KMS-11 (cell line): ENCODE data around the gene HEXD.
"Not testable (repeated sequence)": the region's sequence is repeated elsewhere in the genome, so short reads cannot be mapped to it uniquely, and the experiment has no call there.

ENCODE experiments used
- H2AFZ ChIP-seq: fragments of 200-600 bp; sonication (generic); 2 replicates; pipeline ENCODE4 v1.6.1; 2016; ENCODE audit warnings: antibody characterized with exemption, mixed run types, low read depth
- H3K27ac ChIP-seq: fragments of 200-600 bp; sonication (generic); 2 replicates; pipeline ENCODE4 v1.6.1; 2016; ENCODE audit warnings: mild to moderate bottlenecking, mixed run types
- H3K27me3 ChIP-seq: fragments of 200-600 bp; sonication (generic); 2 replicates; pipeline ENCODE4 v1.6.1; 2017; ENCODE audit warnings: mild to moderate bottlenecking, low read depth, mixed run types, moderate library complexity; ENCODE audit not compliant: insufficient read depth
- H3K36me3 ChIP-seq: fragments of 200-600 bp; sonication (generic); 2 replicates; pipeline ENCODE4 v1.6.1; 2017; ENCODE audit warnings: mild to moderate bottlenecking, mixed run types; ENCODE audit not compliant: insufficient read depth
- H3K4me1 ChIP-seq: fragments of 200-600 bp; sonication (generic); 2 replicates; pipeline ENCODE4 v1.6.1; 2016; ENCODE audit warnings: mild to moderate bottlenecking, low read depth, mixed run types; ENCODE audit not compliant: poor library complexity, severe bottlenecking
- H3K4me2 ChIP-seq: fragments of 200-600 bp; sonication (generic); 2 replicates; pipeline ENCODE4 v1.7.0; 2016; ENCODE audit warnings: mild to moderate bottlenecking, mixed run types
- H3K4me3 ChIP-seq: fragments of 200-600 bp; sonication (generic); IDR thresholded peaks from 2 replicates; pipeline ENCODE4 v1.6.1; 2017; ENCODE audit warnings: low read depth, low read length, mixed read lengths; ENCODE audit not compliant: insufficient read depth
- H3K79me2 ChIP-seq: fragments of 200-600 bp; sonication (generic); 2 replicates; pipeline ENCODE4 v1.6.1; 2016; ENCODE audit warnings: low read depth, mixed run types; ENCODE audit not compliant: insufficient read depth
- H3K9ac ChIP-seq: fragments of 200-600 bp; sonication (generic); 2 replicates; pipeline ENCODE4 v1.6.1; 2016; ENCODE audit warnings: mild to moderate bottlenecking, mixed run types
- H4K20me1 ChIP-seq: fragments of 200-600 bp; sonication (generic); 2 replicates; pipeline ENCODE4 v1.6.1; 2016; ENCODE audit warnings: mild to moderate bottlenecking, mixed run types; ENCODE audit not compliant: insufficient read depth
- CTCF ChIP-seq: fragments of 200-600 bp; sonication (generic); conservative IDR thresholded peaks from 2 replicates; pipeline ENCODE4 v1.6.1; 2017; ENCODE audit warnings: low read depth, mild to moderate bottlenecking, antibody characterized with exemption, low read length, moderate library complexity, mixed read lengths

HEXD gene

GRCh38 chr17:82377924-82378740 is 40.0 kb upstream of the HEXD start:
- no peak overlapping the region for H3K4me2 ChIP-seq
- H3K27me3 ChIP-seq: no peaks in the 10 kb centered on the region

GRCh38 chr17:82378741-82379021 is 39.5 kb upstream of the HEXD start:
- no peaks in the 10 kb centered on the region for H3K27me3 ChIP-seq
- no peak overlapping the region for H2AFZ ChIP-seq
- H3K4me3 ChIP-seq: no peak overlapping the region
- H3K79me2 ChIP-seq: no peaks in the 10 kb centered on the region
- no peak overlapping the region for H3K9ac ChIP-seq
- H3K4me1 ChIP-seq: peaks cover 13% of the 10 kb centered on the region
- H3K4me2 ChIP-seq: no peak overlapping the region
- H3K36me3 ChIP-seq: no peaks in the 10 kb centered on the region
- no peaks in the 10 kb centered on the region for H4K20me1 ChIP-seq
- TF ChIP-seq CTCF: no peak
- H3K27ac ChIP-seq: no peak overlapping the region

More at GRCh38 chr17:82377924-82378740, 40.0 kb upstream of the HEXD start:
- Histone ChIP-seq H3K4me1 (peaks cover 13% of the 10 kb centered on the region), H3K36me3 (no peaks in the 10 kb centered on the region), H3K27ac (no peak overlapping the region), H3K79me2 (no peaks in the 10 kb centered on the region), H3K4me3 (no peak overlapping the region), H4K20me1 (no peaks in the 10 kb centered on the region), H2AFZ (no peak overlapping the region), H3K9ac (no peak overlapping the region)
- no peak for TF ChIP-seq CTCF

- TF ChIP-seq CTCF: no peak
- Histone ChIP-seq H3K4me1 (peaks cover 31% of the 10 kb centered on the region), H3K27ac (no peak overlapping the region), H3K4me3 (no peak overlapping the region), H3K36me3 (no peaks in the 10 kb centered on the region), H3K4me2 (no peak overlapping the region), H3K79me2 (no peaks in the 10 kb centered on the region), H3K9ac (no peak overlapping the region), H4K20me1 (no peaks in the 10 kb centered on the region), H2AFZ (no peak overlapping the region), H3K27me3 (no peaks in the 10 kb centered on the region)
Observed at GRCh38 chr17:82380860-82381702, 37.1 kb upstream of the HEXD start.

- not testable (repeated sequence) for H3K4me3 ChIP-seq, H2AFZ ChIP-seq, H3K27ac ChIP-seq, H3K4me2 ChIP-seq, H3K9ac ChIP-seq, H3K79me2 ChIP-seq, H4K20me1 ChIP-seq, H3K36me3 ChIP-seq, H3K27me3 ChIP-seq
- H3K4me1 ChIP-seq: peaks cover 31% of the 10 kb centered on the region
Observed at GRCh38 chr17:82381703-82382009, 36.5 kb upstream of the HEXD start.

GRCh38 chr17:82382220-82382932 is 35.8 kb upstream of the HEXD start:
- H3K79me2 ChIP-seq, H3K4me3 ChIP-seq, H3K27me3 ChIP-seq, H3K9ac ChIP-seq, H3K27ac ChIP-seq, H3K4me2 ChIP-seq, H4K20me1 ChIP-seq, H2AFZ ChIP-seq, H3K36me3 ChIP-seq: not testable (repeated sequence)
- peaks cover 31% of the 10 kb centered on the region for H3K4me1 ChIP-seq
